Panc1 (cell line): ENCODE measurements around the gene MX1. TPM values are rescaled to one million over a fixed set of nuclear protein-coding genes. Genes with fewer than 3 reads are reported as not detected.

Source experiments
- ATAC-seq: fragments of 200-7000 bp; cut with Tn5 transposase; 2 replicates; pipeline ENCODE4 v1.9.1; 2020; ENCODE audit warnings: mild to moderate bottlenecking, moderate library complexity
- BruUV-seq: library from RNA; stranded (reverse); fragments of 400-500 nt; replicated peaks from 2 replicates; lab custom pipeline; 2021; lab: Mats Ljungman, UMichigan
- CTCF ChIA-PET: fragments of 300-600 bp; sonication (Branson Sonifier 250); formaldehyde crosslinking; loops from one replicate; lab custom pipeline; 2022; ENCODE audit warnings: antibody characterized with exemption; lab: Charles Lee
- POLR2A ChIA-PET: fragments of 300-600 bp; sonication (Branson Sonifier 250); formaldehyde crosslinking; loops from one replicate; lab custom pipeline; 2022; ENCODE audit warnings: antibody characterized with exemption; lab: Charles Lee
- DNase-seq: peaks from one replicate; pipeline ENCODE4 v3.0.0-alpha.2; 2010; ENCODE audit warnings: low read depth, low spot score
- H3K27ac ChIP-seq: 2 replicates; pipeline ENCODE4 v1.5.1; 2011; ENCODE audit warnings: mild to moderate bottlenecking, low read length, inconsistent platforms
- H3K27me3 ChIP-seq: fragments of 200-500 bp; sonication (Bioruptor generic); 2 replicates; pipeline ENCODE4 v1.6.0; 2014; ENCODE audit warnings: low read length, inconsistent platforms; ENCODE audit not compliant: control insufficient read depth, insufficient read depth
- H3K36me3 ChIP-seq: fragments of 200-500 bp; sonication (Bioruptor generic); 2 replicates; pipeline ENCODE4 v1.5.1; 2014; ENCODE audit warnings: inconsistent platforms, mild to moderate bottlenecking, low read length, moderate library complexity; ENCODE audit not compliant: control insufficient read depth, insufficient read depth
- H3K4me1 ChIP-seq: 2 replicates; pipeline ENCODE4 v1.5.1; 2011; ENCODE audit warnings: inconsistent platforms, mild to moderate bottlenecking, low read length, moderate library complexity; ENCODE audit not compliant: control insufficient read depth, insufficient read depth
- H3K4me3 ChIP-seq, 2 experiments: 2 replicates each; pipeline ENCODE4 v1.5.1; 2011 to 2012; ENCODE audit warnings: low read depth in 2 of 2, low read length in 2 of 2, mild to moderate bottlenecking in 2 of 2, inconsistent platforms in 1 of 2, moderate library complexity in 1 of 2
- H3K9me3 ChIP-seq: fragments of 200-500 bp; sonication (Bioruptor generic); 2 replicates; pipeline ENCODE4 v1.5.1; 2014; ENCODE audit warnings: low read depth, mild to moderate bottlenecking, inconsistent platforms, low read length, moderate library complexity; ENCODE audit not compliant: control insufficient read depth, insufficient read depth
- CTCF ChIP-seq: fragments of 450-650 bp; IDR thresholded peaks from 2 replicates; pipeline ENCODE4 v1.5.1; 2017; ENCODE audit warnings: mild to moderate bottlenecking
- POLR2AphosphoS5 ChIP-seq: IDR thresholded peaks from 2 replicates; pipeline ENCODE4 v1.6.1; 2012; ENCODE audit warnings: mild to moderate bottlenecking, low read depth, low read length, moderate library complexity
- REST ChIP-seq, 2 experiments: IDR thresholded peaks; 2 replicates each; pipeline ENCODE4 v1.6.1; 2011 to 2012; ENCODE audit warnings: low read depth in 2 of 2, control low read depth in 1 of 2, low read length in 1 of 2, mild to moderate bottlenecking in 1 of 2, moderate library complexity in 1 of 2; ENCODE audit not compliant: insufficient read depth in 1 of 2
- SIN3A ChIP-seq: IDR thresholded peaks from 2 replicates; pipeline ENCODE4 v1.6.1; 2012; ENCODE audit warnings: low read depth, mild to moderate bottlenecking, low read length, moderate library complexity, borderline replicate concordance; ENCODE audit not compliant: insufficient read depth
- TCF7L2 ChIP-seq: IDR thresholded peaks from 2 replicates; pipeline ENCODE4 v1.6.1; 2011; ENCODE audit warnings: mild to moderate bottlenecking, low read depth, low read length, inconsistent platforms
- in situ Hi-C: cut with HindIII; loops from 2 replicates; pipeline ENCODE4 v1.10.0; 2016; ENCODE audit warnings: low sequenced_read_pairs, low pct_unique_long_range_greater_than_20kb
- intact Hi-C: fragments of 100-400 bp; cut with micrococcal nuclease; formaldehyde crosslinking; loops from one replicate; pipeline ENCODE4 v1.10.0; 2022; ENCODE audit not compliant: unreplicated experiment
- total RNA-seq: library from RNA; stranded (reverse); gene quantifications from one replicate; pipeline ENCODE4 v1.2.1, GENCODE V29; 2021; ENCODE audit not compliant: unreplicated experiment

The MX1 gene
- total RNA-seq, 1 experiment from 2014 or later, result 7.8 TPM

- no peaks in the 10 kb centered on the region for H3K9me3 ChIP-seq
- no peak for DNase-seq
Measured at GRCh38 chr21:41399246-41399800, 26.7 kb upstream of the MX1 start.

GRCh38 chr21:41402231-41402630 is 23.8 kb upstream of the MX1 start:
- TF ChIP-seq TCF7L2, result no peak
- TF ChIP-seq SIN3A, result no peak
- no peak for TF ChIP-seq REST (IDR thresholded peaks at IDR 0.05; ENCODE audit: insufficient read depth in 1 of 2, low read depth in 2 of 2, low read length in 1 of 2)
- no peak for TF ChIP-seq CTCF
- TF ChIP-seq POLR2AphosphoS5, result no peak
- DNase-seq (no peak), ATAC-seq (no peak)
- POLR2A ChIA-PET, result no interaction called here
- intact Hi-C loops (no loop called here), in situ Hi-C loops (no loop called here)
- Histone ChIP-seq H3K4me1 (no peaks in the 10 kb centered on the region), H3K4me3 (no peak overlapping the region), H3K27me3 (no peaks in the 10 kb centered on the region), H3K36me3 (no peaks in the 10 kb centered on the region; the same call in none of the 2 replicates), H3K9me3 (no peaks in the 10 kb centered on the region), H3K27ac (no peak overlapping the region)
- BruUV-seq, result no TSS peak
- CTCF ChIA-PET, result no interaction called here

More at GRCh38 chr21:41399246-41399800, 26.7 kb upstream of the MX1 start:
- H3K36me3 ChIP-seq, result no peaks in the 10 kb centered on the region; the same call in none of the 2 replicates
- BruUV-seq, result no TSS peak
- no peaks in the 10 kb centered on the region for H3K27me3 ChIP-seq
- intact Hi-C loops (no loop called here), in situ Hi-C loops (no loop called here)
- no peak for TF ChIP-seq TCF7L2
- TF ChIP-seq SIN3A, result no peak
- TF ChIP-seq POLR2AphosphoS5, result no peak
- TF ChIP-seq CTCF, result no peak
- no peak for TF ChIP-seq REST (IDR thresholded peaks at IDR 0.05; ENCODE audit: insufficient read depth in 1 of 2, low read depth in 2 of 2, low read length in 1 of 2)
- ChIA-PET CTCF (no interaction called here), POLR2A (no interaction called here)
- ATAC-seq, result no peak
- no peaks in the 10 kb centered on the region for H3K4me1 ChIP-seq
- no peak overlapping the region for H3K27ac ChIP-seq
- H3K4me3 ChIP-seq, result no peak overlapping the region
